Tibial artery (tissue), 4 donors: ENCODE data around the gene GBE1.

Experiments
- DNase-seq, 2 donors: peaks; one replicate each; pipeline ENCODE4 v3.0.0-alpha.2; 2019
- H3K27ac ChIP-seq, 2 donors: fragments of 200-600 bp; sonication (generic) in 1 of 2; 1 replicate in 1 of 2; 2 replicates in 1 of 2; pipeline ENCODE4 v1.5.1; 2018 to 2019; ENCODE audit warnings: mild to moderate bottlenecking in 1 of 2
- H3K27me3 ChIP-seq, 2 donors: fragments of 200-600 bp; sonication (generic) in 1 of 2; one replicate each; pipeline versions ENCODE4 v1.5.1 to v1.6.0; 2016 to 2019
- H3K36me3 ChIP-seq, 3 donors: fragments of 200-600 bp; sonication (generic) in 2 of 3; one replicate each; pipeline ENCODE4 v1.5.1; 2016 to 2019; ENCODE audit warnings: mild to moderate bottlenecking in 2 of 3
- H3K4me1 ChIP-seq, 4 donors: fragments of 200-600 bp; sonication (generic) in 2 of 4; 1 replicate in 3 of 4; 2 replicates in 1 of 4; pipeline ENCODE4 v1.5.1; 2016 to 2019
- H3K4me3 ChIP-seq, 2 donors: fragments of 200-600 bp; sonication (generic) in 1 of 2; 1 replicate in 1 of 2; 2 replicates in 1 of 2; pipeline ENCODE4 v1.5.1; 2018 to 2019; ENCODE audit warnings: mild to moderate bottlenecking in 2 of 2
- H3K9me3 ChIP-seq, 3 donors: fragments of 200-600 bp; sonication (generic) in 1 of 3; one replicate each; pipeline ENCODE4 v1.5.1; 2016 to 2019
- intact Hi-C: fragments of 100-400 bp; cut with DNase I; formaldehyde crosslinking; loops from one replicate; pipeline ENCODE4 v1.15.0; 2023; ENCODE audit warnings: low total_unique reads
- TF ChIP-seq, protein P1 (sequence below), 2 experiments: fragments of 200-600 bp in 1 of 2; fragments of 450-650 bp in 1 of 2; IDR thresholded peaks; one replicate each; pipeline ENCODE4 v1.5.1; 2017 to 2019; ENCODE audit warnings: antibody characterized with exemption in 2 of 2, mild to moderate bottlenecking in 1 of 2, moderate library complexity in 1 of 2

Gene GBE1

GRCh38 chr3:81443958-81444357 is 317.5 kb downstream of the GBE1 start:
- Histone ChIP-seq H3K27me3 (no peaks in the 10 kb centered on the region), H3K27ac (peak overlapping the region in 1 of 2 donors; percentile 66), H3K4me3 (no peak overlapping the region), H3K9me3 (no peaks in the 10 kb centered on the region), H3K36me3 (no peaks in the 10 kb centered on the region), H3K4me1 (peaks cover 0 to 25% (median 15%) of the 10 kb centered on the region in 4 donors)
- TF ChIP-seq, protein P1, sequence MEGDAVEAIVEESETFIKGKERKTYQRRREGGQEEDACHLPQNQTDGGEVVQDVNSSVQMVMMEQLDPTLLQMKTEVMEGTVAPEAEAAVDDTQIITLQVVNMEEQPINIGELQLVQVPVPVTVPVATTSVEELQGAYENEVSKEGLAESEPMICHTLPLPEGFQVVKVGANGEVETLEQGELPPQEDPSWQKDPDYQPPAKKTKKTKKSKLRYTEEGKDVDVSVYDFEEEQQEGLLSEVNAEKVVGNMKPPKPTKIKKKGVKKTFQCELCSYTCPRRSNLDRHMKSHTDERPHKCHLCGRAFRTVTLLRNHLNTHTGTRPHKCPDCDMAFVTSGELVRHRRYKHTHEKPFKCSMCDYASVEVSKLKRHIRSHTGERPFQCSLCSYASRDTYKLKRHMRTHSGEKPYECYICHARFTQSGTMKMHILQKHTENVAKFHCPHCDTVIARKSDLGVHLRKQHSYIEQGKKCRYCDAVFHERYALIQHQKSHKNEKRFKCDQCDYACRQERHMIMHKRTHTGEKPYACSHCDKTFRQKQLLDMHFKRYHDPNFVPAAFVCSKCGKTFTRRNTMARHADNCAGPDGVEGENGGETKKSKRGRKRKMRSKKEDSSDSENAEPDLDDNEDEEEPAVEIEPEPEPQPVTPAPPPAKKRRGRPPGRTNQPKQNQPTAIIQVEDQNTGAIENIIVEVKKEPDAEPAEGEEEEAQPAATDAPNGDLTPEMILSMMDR (IDR thresholded peaks at IDR 0.05): no peak
- no peak for DNase-seq
- intact Hi-C loops: no loop called here

- TF ChIP-seq, protein P1 (IDR thresholded peaks at IDR 0.05): no peak
- intact Hi-C loops: no loop called here
These were observed 318.0 kb downstream of the GBE1 start for GRCh38 chr3:81443457-81443782.

DNA sequence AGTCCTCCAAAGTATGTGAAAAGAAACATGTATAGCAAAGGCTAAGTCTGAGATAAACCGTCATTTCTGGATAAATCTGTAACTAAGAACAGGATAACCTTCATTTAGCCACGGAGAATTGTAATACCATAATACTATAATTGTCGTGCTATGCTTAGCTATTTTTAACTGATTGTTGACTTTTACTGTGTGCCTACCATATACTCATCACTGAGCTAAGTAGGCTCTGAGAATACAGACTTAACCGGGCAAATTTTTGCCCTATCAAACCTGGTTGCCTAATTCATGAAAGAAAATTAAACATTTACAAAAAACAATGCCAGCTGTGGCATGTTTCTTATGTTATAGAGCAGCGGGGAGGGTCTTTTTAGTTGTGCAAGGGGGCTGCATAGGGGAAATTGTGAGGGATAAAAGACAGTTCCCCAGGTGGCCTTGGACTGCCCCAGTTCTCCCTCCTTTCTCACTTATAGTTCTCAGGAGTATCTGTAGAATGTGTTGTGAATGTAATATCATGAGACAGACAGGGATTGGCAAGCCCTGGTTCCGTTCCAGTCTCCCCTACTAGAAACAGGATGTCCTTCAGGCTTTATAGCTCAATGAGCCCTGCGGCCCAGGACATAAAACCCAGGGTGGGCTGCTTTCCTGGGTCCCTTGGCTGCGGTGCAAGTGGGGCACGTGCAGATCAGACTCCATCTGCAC is 318.5 kb downstream of the GBE1 start:
- intact Hi-C loops: no loop called here
- TF ChIP-seq, protein P1 (IDR thresholded peaks at IDR 0.05): no peak
- H3K27ac ChIP-seq: peak overlapping the region; percentile 26 to 66
- no peak for DNase-seq
- H3K4me3 ChIP-seq: no peak overlapping the region
- H3K9me3 ChIP-seq: no peaks in the 10 kb centered on the region
- peaks cover 0 to 25% (median 15%) of the 10 kb centered on the region in 4 donors for H3K4me1 ChIP-seq
- H3K36me3 ChIP-seq: no peaks in the 10 kb centered on the region
- H3K27me3 ChIP-seq: no peaks in the 10 kb centered on the region

More at GRCh38 chr3:81443457-81443782, 318.0 kb downstream of the GBE1 start:
- H3K36me3 ChIP-seq: no peaks in the 10 kb centered on the region
- DNase-seq: no peak
- H3K27ac ChIP-seq: peak overlapping the region; percentile 26 to 66
- H3K4me1 ChIP-seq: peaks cover 0 to 25% (median 15%) of the 10 kb centered on the region in 4 donors
- H3K4me3 ChIP-seq: no peak overlapping the region
- H3K9me3 ChIP-seq: no peaks in the 10 kb centered on the region
- H3K27me3 ChIP-seq: no peaks in the 10 kb centered on the region

DNA sequence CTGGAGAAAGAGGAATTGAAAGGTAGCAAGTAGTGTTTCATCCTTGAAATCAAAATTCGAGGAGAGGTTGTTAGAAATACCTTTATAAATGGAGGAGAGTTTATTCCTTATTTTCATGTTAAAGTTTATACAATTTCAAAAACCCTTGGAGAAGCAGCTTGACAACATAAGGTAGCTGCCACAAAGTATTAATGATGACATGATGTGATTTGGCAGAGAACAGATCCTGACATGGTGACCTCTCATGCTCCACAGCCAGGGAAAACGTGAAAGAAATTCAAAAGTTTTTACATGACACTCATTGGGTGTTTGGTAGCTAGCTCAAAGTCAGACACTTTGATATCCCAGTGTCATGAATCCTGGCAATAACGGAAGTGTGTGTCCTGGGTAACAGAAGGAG is 320.8 kb downstream of the GBE1 start:
- Histone ChIP-seq H3K36me3 (no peaks in the 10 kb centered on the region), H3K4me3 (no peak overlapping the region), H3K9me3 (no peaks in the 10 kb centered on the region), H3K27me3 (no peaks in the 10 kb centered on the region), H3K27ac (no peak overlapping the region), H3K4me1 (peaks cover 0 to 25% (median 15%) of the 10 kb centered on the region in 4 donors)
- DNase-seq: no peak
- intact Hi-C loops: no loop called here
- TF ChIP-seq, protein P1 (IDR thresholded peaks at IDR 0.05): no peak
